GM21786 (cell line): ENCODE data around the gene CPLX3.

Experiments used
- ATAC-seq: cut with Tn5 transposase; IDR thresholded peaks from one replicate; pipeline ENCODE4 v1.9.1; 2021; ENCODE audit not compliant: unreplicated experiment

The CPLX3 gene

GRCh38 chr15:74827614-74828013, 1.2 kb downstream of the CPLX3 start:
- ATAC-seq: no peak

- no peak for ATAC-seq
Measured at GRCh38 chr15:74828835-74829234, 2.4 kb downstream of the CPLX3 start.

GRCh38 chr15:74829486-74829885, 3.1 kb downstream of the CPLX3 start:
- ATAC-seq: no peak

- ATAC-seq: no peak
Measured at GRCh38 chr15:74829991-74830390, 3.6 kb downstream of the CPLX3 start.

GRCh38 chr15:74830868-74831267, 4.4 kb downstream of the CPLX3 start:
- no peak for ATAC-seq

- no peak for ATAC-seq
Measured at GRCh38 chr15:74831813-74832495, 5.5 kb downstream of the CPLX3 start.

- no peak for ATAC-seq
Measured at GRCh38 chr15:74832826-74833225, 6.4 kb downstream of the CPLX3 start.

- no peak for ATAC-seq
Measured at GRCh38 chr15:74833376-74834107, 7.1 kb downstream of the CPLX3 start.

- no peak for ATAC-seq
Measured at GRCh38 chr15:74835312-74835823, 8.9 kb downstream of the CPLX3 start.

GRCh38 chr15:74836846-74837245, 10.4 kb downstream of the CPLX3 start:
- no peak for ATAC-seq

GRCh38 chr15:74837482-74838136, 11.2 kb downstream of the CPLX3 start:
- ATAC-seq: no peak

GRCh38 chr15:74838137-74838516, 11.7 kb downstream of the CPLX3 start:
- ATAC-seq: no peak

- no peak for ATAC-seq
Measured at GRCh38 chr15:74838746-74839525, 12.5 kb downstream of the CPLX3 start.

- ATAC-seq: no peak
Measured at GRCh38 chr15:74839526-74840395, 13.3 kb downstream of the CPLX3 start.

GRCh38 chr15:74840851-74841775, 14.7 kb downstream of the CPLX3 start:
- no peak for ATAC-seq

GRCh38 chr15:74841891-74842373, 15.5 kb downstream of the CPLX3 start:
- ATAC-seq: no peak

- peak; percentile 66 for ATAC-seq
Measured at GRCh38 chr15:74842581-74843444, 16.4 kb downstream of the CPLX3 start, which contains the start of gene ULK3. Gene ULK3 (minus strand): TSS chr15:74843156. CDS start chr15:74843105, 51 bp downstream.

- ATAC-seq: no peak
Measured at GRCh38 chr15:74843445-74843828, 17.0 kb downstream of the CPLX3 start.
